HL-60/S4 treated with phorbol 12-myristate 13-acetate at 8.2 ng/mL for 4 days and 3 days (cell line): ENCODE results near the gene ARHGAP4.

Experiments used
- in situ Hi-C: fragments of 300-500 bp; cut with MboI; formaldehyde crosslinking; loops from 2 replicates; pipeline ENCODE4 v1.15.0; 2022; ENCODE audit warnings: low sequenced_read_pairs

ARHGAP4 gene

DNA sequence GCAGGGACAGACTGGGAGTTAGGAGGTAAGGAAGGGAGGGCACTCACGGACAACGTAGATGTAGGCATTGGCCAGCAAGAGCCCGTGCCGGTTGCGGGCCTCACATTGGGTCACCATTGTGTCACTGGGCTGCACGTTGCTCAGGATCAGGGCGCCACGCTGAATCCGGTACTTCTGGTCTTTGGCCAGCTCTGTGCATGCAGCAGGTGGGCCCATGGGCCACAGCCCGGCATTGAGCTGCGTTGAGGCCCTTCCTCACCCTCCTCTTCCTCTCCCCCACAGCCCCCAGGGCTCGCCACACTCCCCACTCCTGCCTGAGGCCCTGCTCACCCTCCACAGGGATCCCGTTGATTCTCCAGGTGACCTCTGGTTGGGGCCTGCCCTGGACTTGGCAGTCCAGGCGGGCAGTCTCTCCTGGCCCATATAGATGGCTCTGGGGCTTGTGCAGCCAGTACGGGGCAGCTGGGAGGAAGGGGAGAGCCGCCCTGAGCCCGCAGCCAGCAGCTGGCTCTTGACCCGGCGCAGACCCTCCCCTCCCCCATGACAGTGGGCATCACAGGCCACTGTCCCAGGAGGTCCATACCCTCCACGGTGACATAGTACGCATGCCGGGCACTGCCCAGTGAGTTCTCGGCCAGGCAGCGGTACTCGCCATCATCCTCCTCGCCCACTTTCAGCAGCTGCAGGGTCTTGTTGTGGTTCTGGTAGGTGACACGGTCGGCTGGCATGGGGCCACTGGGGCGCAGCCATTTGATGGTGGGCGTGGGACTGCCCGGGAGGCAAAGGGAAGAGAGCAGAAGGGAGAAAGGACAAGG is 56.4 kb downstream of the ARHGAP4 start:
- in situ Hi-C loops, result no loop called here

- in situ Hi-C loops, result no loop called here
Measured at GRCh38 chrX:153868576-153869472, 57.2 kb downstream of the ARHGAP4 start.

- in situ Hi-C loops, result no loop called here
Measured at GRCh38 chrX:153867671-153868070, 58.4 kb downstream of the ARHGAP4 start.

DNA sequence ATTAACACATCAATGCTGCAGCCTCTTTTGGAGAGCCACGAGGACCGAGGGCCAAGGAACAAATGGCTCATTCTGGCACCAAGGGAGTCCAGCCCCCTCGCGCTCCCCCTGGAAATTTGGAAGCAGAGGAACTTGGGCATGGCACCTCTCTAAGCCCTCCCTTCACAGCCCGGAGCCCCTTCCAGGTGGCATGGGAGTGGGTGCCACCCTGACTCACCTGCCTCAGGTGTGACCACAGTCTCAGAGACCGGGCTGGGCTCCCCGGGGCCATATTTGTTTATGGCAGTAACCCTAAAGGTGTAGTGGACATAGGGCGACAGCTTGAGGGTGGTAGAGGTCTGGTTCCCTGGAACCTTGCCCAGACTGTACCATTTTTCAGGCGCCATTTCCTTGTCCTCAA is 58.9 kb downstream of the ARHGAP4 start:
- in situ Hi-C loops, result no loop called here

DNA sequence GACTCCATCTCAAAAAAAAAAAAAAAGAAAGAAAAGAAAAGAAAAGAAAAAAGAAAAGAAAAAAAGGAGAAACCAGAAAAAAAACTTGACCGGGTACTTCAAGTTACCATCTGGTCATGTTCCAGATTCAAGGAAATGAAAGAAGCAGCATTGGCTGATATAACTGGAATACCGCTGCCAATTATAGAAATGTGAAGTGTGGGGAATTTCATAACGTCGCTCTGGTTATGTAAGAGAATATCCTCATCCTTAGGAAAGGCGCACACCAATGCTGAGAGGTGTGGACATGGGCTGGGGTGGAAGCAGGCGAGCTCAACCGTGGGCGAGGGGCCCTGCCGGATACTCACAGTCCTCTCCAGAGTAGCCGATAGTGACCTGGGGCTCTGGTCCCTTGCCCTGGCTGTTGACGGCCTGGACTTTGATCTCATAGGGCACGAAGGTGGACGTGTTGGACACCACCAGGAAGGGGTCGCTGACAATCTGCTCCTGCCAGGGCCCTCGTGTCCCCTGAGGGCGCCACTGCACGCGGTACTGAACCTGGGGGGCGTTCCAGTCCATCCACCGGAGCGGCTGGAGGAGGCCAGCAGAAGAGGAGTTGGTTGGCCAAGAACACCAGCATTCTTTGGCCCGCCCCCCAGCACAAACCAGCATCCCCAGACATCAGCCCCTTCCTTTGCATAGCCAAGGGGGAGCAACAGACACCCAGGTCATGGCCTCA is 59.6 kb downstream of the ARHGAP4 start:
- in situ Hi-C loops, result no loop called here

GRCh38 chrX:153865685-153866084 is 60.4 kb downstream of the ARHGAP4 start:
- in situ Hi-C loops, result no loop called here

DNA sequence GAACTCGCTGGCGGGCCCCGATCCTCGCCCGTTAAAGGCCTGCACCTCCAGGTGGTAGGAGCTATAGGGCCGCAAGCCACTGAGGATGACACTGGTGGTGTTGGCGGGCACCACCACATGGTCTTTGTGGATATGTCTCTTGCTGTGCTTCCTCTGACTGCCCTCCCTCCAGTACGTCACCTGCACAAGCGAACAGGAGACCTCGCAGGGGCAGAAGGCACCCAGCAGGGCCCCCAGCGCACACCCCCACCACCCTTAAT is 60.8 kb downstream of the ARHGAP4 start:
- in situ Hi-C loops, result no loop called here

GRCh38 chrX:153864561-153865320 is 61.3 kb downstream of the ARHGAP4 start:
- in situ Hi-C loops, result no loop called here

DNA sequence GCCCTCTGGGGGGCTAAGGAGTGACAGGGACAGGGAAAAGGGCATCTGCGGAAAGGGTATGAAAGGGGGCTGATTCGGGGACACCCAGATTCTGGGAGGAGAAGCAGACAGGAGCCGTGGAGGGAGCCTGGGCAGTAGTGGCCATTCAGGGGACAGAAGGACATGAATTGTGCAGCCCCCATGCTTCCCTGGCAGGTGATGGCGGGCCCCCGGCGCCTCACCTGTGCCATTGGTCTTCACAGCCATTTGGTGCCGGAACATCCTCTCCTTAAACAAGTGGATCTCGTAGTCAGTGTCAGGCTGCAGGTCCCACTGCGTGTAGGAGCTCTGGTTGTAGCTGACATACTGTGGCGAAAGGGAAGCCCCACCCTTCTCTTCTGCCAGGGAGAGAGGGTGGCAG is 62.0 kb downstream of the ARHGAP4 start:
- in situ Hi-C loops, result no loop called here

- in situ Hi-C loops, result no loop called here
Measured at GRCh38 chrX:153863251-153863991, 62.6 kb downstream of the ARHGAP4 start.

DNA sequence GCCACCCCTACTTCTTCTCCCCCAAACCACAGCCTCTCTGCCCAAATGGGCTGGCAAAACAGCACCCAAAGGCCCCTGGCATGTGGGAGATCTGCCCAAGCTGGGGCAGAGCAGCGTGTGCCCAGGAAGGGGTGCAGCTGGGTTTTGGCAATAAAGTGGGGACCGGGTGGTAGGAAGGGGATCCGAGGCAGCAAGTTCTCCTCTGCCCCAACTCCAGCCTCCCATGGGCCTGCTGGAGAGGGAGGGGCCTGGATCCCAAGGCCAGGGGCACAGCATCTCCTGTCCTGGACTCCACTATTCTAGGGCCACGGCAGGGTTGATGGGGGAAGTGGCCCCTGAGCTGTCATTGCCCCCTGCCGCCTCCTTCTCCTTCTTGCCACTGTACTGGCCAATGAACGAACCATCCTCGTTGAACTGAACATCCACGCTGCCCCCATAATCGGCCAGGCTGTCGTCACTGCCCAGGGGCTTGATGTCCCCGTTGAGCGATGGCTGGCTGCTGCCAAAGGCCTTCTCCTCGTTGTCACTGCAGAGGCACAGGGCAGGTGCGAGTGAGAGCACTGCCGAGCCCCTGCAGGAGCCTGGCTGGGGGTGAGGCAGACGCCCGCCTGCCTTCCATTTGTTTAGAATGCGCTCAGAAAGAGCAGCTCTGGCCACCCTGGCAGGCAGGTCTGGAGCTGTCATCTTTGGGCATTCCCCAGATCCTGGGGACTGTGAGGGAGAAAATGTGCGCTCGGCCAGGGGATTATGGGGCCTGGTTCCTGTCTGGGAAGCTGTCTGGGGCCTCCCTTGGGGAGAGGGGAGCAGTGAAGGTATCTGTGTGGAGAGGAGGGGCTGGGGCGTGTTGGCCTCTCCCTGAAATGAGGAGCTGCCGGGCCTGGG is 63.5 kb downstream of the ARHGAP4 start:
- in situ Hi-C loops, result no loop called here

DNA sequence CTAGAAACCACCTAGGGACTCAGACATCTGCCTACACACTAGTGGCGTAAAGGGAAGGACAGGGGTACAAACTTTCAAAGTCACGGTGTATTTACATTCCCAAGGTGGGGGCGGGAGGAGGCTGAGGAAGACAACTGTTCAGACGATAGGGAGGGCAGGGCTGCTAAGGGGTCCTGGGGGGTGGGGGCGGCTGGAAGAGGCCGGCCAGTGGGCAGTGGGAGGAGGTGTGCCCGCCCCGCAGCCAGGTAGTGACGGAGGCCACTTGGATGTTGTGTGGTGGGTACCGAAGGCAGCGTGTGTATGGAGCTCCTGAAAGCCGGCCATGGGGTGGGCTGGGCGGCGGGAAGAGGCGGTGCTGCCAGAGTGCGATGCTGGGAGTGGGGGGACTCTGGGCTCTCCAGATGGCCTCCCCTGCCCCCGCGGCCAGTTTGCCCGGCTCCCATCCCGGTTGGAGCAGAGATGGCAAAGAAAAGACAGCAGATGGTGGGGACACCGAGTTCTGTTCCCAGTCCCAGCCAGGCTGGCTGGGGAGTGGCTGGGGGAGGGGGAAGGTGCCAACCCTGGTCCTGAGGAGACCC is 64.2 kb downstream of the ARHGAP4 start:
- in situ Hi-C loops, result no loop called here

- in situ Hi-C loops, result no loop called here
Measured at GRCh38 chrX:153861151-153861550, 64.9 kb downstream of the ARHGAP4 start.
